ENCODE data around the gene AMDHD1.
A peak's percentile ranks its signal among the peaks of the same experiment; 100 is the strongest.

The AMDHD1 gene

DNA sequence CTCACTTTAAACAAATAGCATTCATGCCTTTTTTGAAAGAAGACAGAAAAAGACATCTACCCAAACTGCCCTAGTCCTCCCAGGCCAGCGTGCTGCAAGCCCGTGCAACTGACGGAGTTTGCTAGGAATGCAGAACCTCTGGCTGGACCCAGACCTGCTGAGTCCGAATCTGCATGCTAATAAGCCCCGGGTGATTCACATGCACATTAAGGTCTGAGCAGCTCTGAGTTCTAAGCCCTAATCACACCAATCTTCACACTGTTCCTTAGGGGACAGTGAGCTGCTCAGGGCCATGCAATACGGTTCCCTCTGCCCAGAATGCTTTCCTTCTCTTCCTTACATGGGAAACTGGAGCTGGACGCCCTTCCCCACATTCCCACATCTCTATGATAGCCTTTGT lies 27.8 kb downstream of the AMDHD1 start:
- Histone ChIP-seq H3K4me3 (ENCODE audit: low read depth, low read length) (no peak overlapping the region), H3K4me2 (ENCODE audit: low read length) (no peak overlapping the region), H4K91ac (ENCODE audit: low read depth, low read length) (no peak overlapping the region), H3K36me3 (ENCODE audit: control insufficient read depth in 1 of 2, insufficient read depth in 2 of 2, low read length in 2 of 2) (no peaks in the 10 kb centered on the region), H3K18ac (ENCODE audit: low read length) (no peak overlapping the region), H3K4me1 (ENCODE audit: control insufficient read depth in 1 of 2, insufficient read depth in 2 of 2, low read length in 2 of 2) (peaks cover 20 to 24% of the 10 kb centered on the region in 2 experiments), H2BK5ac (ENCODE audit: low read depth, low read length, poor library complexity) (no peak overlapping the region), H4K8ac (ENCODE audit: low read depth, low read length) (no peak overlapping the region), H4K12ac (ENCODE audit: low read depth, low read length) (no peak overlapping the region), H2AK5ac (ENCODE audit: low read length) (no peak overlapping the region), H3K27ac (ENCODE audit: low read depth, low read length) (peak overlapping the region; percentile 85), H3K9ac (ENCODE audit: low read length) (no peak overlapping the region), H3K79me1 (ENCODE audit: low read length) (peaks cover 13% of the 10 kb centered on the region), H3K4ac (ENCODE audit: low read depth, low read length) (no peak overlapping the region), H3K27me3 (ENCODE audit: insufficient read depth, low read length) (no peaks in the 10 kb centered on the region), H3K9me3 (ENCODE audit: insufficient read depth, low read depth, low read length) (no peaks in the 10 kb centered on the region), H3K14ac (ENCODE audit: low read length) (no peak overlapping the region), H3K23ac (ENCODE audit: low read length) (no peak overlapping the region), H2BK120ac (ENCODE audit: insufficient read depth, low read length, poor library complexity) (no peak overlapping the region), H2AFZ (ENCODE audit: insufficient read depth, low read length, poor library complexity) (no peak overlapping the region), H2BK12ac (ENCODE audit: low read length) (no peak overlapping the region), H3K79me2 (ENCODE audit: control insufficient read depth, insufficient read depth, low read length, poor library complexity) (no peaks in the 10 kb centered on the region)
- no CpG with 5 or more reads among the region's 7 CpGs for whole genome bisulfite sequencing (ENCODE audit: extremely low coverage, insufficient coverage, insufficient read length)
- DNase-seq, result peak; percentile 63 to 67

- peak overlapping the region; percentile 50 for H3K27ac ChIP-seq (ENCODE audit: low read depth, low read length)
- H3K79me2 ChIP-seq (ENCODE audit: control insufficient read depth, insufficient read depth, low read length, poor library complexity), result no peaks in the 10 kb centered on the region
- WGBS (ENCODE audit: extremely low coverage, insufficient coverage, insufficient read length), result no CpG with 5 or more reads among the region's 4 CpGs
These were observed 29.8 kb downstream of the AMDHD1 start for GRCh38 chr12:95972832-95973456.

DNA sequence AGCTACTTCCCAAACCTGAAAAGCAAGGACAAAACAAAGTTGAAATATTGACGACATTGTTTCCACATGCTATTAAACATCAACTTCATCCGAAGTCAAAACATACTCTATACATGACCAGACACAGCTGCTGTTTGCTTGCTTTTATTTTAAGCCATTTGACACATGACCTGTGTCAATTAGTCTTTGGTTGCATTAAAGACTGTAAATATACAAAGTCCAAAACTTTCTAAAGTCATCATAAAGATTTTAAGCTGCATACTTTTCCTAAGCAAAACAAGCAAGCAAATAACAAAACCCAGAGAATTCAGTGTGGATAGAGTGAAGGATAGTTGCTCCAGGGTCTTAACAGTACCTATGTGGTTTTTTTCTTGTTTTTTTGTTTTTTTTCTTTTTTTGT lies 31.2 kb downstream of the AMDHD1 start:
- Histone ChIP-seq H3K79me1 (ENCODE audit: low read length) (peaks cover 6% of the 10 kb centered on the region), H3K23ac (ENCODE audit: low read length) (no peak overlapping the region), H2BK5ac (ENCODE audit: low read depth, low read length, poor library complexity) (no peak overlapping the region), H2BK120ac (ENCODE audit: insufficient read depth, low read length, poor library complexity) (no peak overlapping the region), H3K27ac (ENCODE audit: low read depth, low read length) (no peak overlapping the region), H3K9me3 (ENCODE audit: insufficient read depth, low read depth, low read length) (no peaks in the 10 kb centered on the region), H4K91ac (ENCODE audit: low read depth, low read length) (no peak overlapping the region), H3K79me2 (ENCODE audit: control insufficient read depth, insufficient read depth, low read length, poor library complexity) (no peaks in the 10 kb centered on the region), H3K4me2 (ENCODE audit: low read length) (no peak overlapping the region), H3K4me3 (ENCODE audit: low read depth, low read length) (no peak overlapping the region), H2BK12ac (ENCODE audit: low read length) (no peak overlapping the region), H2AK5ac (ENCODE audit: low read length) (no peak overlapping the region), H2AFZ (ENCODE audit: insufficient read depth, low read length, poor library complexity) (no peak overlapping the region), H3K4me1 (ENCODE audit: control insufficient read depth in 1 of 2, insufficient read depth in 2 of 2, low read length in 2 of 2) (peaks cover 18 to 23% of the 10 kb centered on the region in 2 experiments), H3K18ac (ENCODE audit: low read length) (no peak overlapping the region), H3K36me3 (ENCODE audit: control insufficient read depth in 1 of 2, insufficient read depth in 2 of 2, low read length in 2 of 2) (no peaks in the 10 kb centered on the region), H3K14ac (ENCODE audit: low read length) (no peak overlapping the region), H3K27me3 (ENCODE audit: insufficient read depth, low read length) (no peaks in the 10 kb centered on the region), H3K4ac (ENCODE audit: low read depth, low read length) (no peak overlapping the region), H3K9ac (ENCODE audit: low read length) (no peak overlapping the region), H4K8ac (ENCODE audit: low read depth, low read length) (no peak overlapping the region), H4K12ac (ENCODE audit: low read depth, low read length) (no peak overlapping the region)
- DNase-seq, result no peak
- no CpG with 5 or more reads among the region's 2 CpGs for WGBS (ENCODE audit: extremely low coverage, insufficient coverage, insufficient read length)

More at GRCh38 chr12:95972832-95973456, 29.8 kb downstream of the AMDHD1 start:
- Histone ChIP-seq H3K27me3 (ENCODE audit: insufficient read depth, low read length) (no peaks in the 10 kb centered on the region), H3K18ac (ENCODE audit: low read length) (no peak overlapping the region), H2BK12ac (ENCODE audit: low read length) (peak overlapping the region; percentile 24), H3K79me1 (ENCODE audit: low read length) (peaks cover 8% of the 10 kb centered on the region), H2AFZ (ENCODE audit: insufficient read depth, low read length, poor library complexity) (no peak overlapping the region), H3K4me1 (ENCODE audit: control insufficient read depth in 1 of 2, insufficient read depth in 2 of 2, low read length in 2 of 2) (peaks cover 18 to 23% of the 10 kb centered on the region in 2 experiments), H4K12ac (ENCODE audit: low read depth, low read length) (no peak overlapping the region), H3K9ac (ENCODE audit: low read length) (no peak overlapping the region), H3K4me2 (ENCODE audit: low read length) (no peak overlapping the region), H4K91ac (ENCODE audit: low read depth, low read length) (peak overlapping the region; percentile 1), H3K4ac (ENCODE audit: low read depth, low read length) (no peak overlapping the region), H3K4me3 (ENCODE audit: low read depth, low read length) (no peak overlapping the region), H3K23ac (ENCODE audit: low read length) (no peak overlapping the region), H4K8ac (ENCODE audit: low read depth, low read length) (no peak overlapping the region), H3K9me3 (ENCODE audit: insufficient read depth, low read depth, low read length) (no peaks in the 10 kb centered on the region), H2AK5ac (ENCODE audit: low read length) (no peak overlapping the region), H2BK120ac (ENCODE audit: insufficient read depth, low read length, poor library complexity) (no peak overlapping the region), H2BK5ac (ENCODE audit: low read depth, low read length, poor library complexity) (no peak overlapping the region), H3K14ac (ENCODE audit: low read length) (no peak overlapping the region), H3K36me3 (ENCODE audit: control insufficient read depth in 1 of 2, insufficient read depth in 2 of 2, low read length in 2 of 2) (no peaks in the 10 kb centered on the region)
- DNase-seq, result no peak

GRCh38 chr12:95975491-95975890 lies 32.4 kb downstream of the AMDHD1 start:
- no peak overlapping the region for H3K4me2 ChIP-seq (ENCODE audit: low read length)
- H3K36me3 ChIP-seq (ENCODE audit: control insufficient read depth in 1 of 2, insufficient read depth in 2 of 2, low read length in 2 of 2), result no peaks in the 10 kb centered on the region
- no CpG with 5 or more reads among the region's 4 CpGs for WGBS (ENCODE audit: extremely low coverage, insufficient coverage, insufficient read length)

More at GRCh38 chr12:95975491-95975890, 32.4 kb downstream of the AMDHD1 start:
- Histone ChIP-seq H4K8ac (ENCODE audit: low read depth, low read length) (no peak overlapping the region), H3K14ac (ENCODE audit: low read length) (no peak overlapping the region), H2AFZ (ENCODE audit: insufficient read depth, low read length, poor library complexity) (no peak overlapping the region), H3K23ac (ENCODE audit: low read length) (no peak overlapping the region), H3K18ac (ENCODE audit: low read length) (no peak overlapping the region), H4K91ac (ENCODE audit: low read depth, low read length) (no peak overlapping the region), H3K9me3 (ENCODE audit: insufficient read depth, low read depth, low read length) (no peaks in the 10 kb centered on the region), H3K27me3 (ENCODE audit: insufficient read depth, low read length) (no peaks in the 10 kb centered on the region), H4K12ac (ENCODE audit: low read depth, low read length) (no peak overlapping the region), H3K4ac (ENCODE audit: low read depth, low read length) (no peak overlapping the region), H2AK5ac (ENCODE audit: low read length) (no peak overlapping the region), H2BK120ac (ENCODE audit: insufficient read depth, low read length, poor library complexity) (no peak overlapping the region), H3K4me1 (ENCODE audit: control insufficient read depth in 1 of 2, insufficient read depth in 2 of 2, low read length in 2 of 2) (peaks cover 18 to 20% of the 10 kb centered on the region in 2 experiments), H2BK12ac (ENCODE audit: low read length) (no peak overlapping the region), H2BK5ac (ENCODE audit: low read depth, low read length, poor library complexity) (no peak overlapping the region), H3K79me1 (ENCODE audit: low read length) (peaks cover 4% of the 10 kb centered on the region), H3K79me2 (ENCODE audit: control insufficient read depth, insufficient read depth, low read length, poor library complexity) (no peaks in the 10 kb centered on the region), H3K27ac (ENCODE audit: low read depth, low read length) (no peak overlapping the region), H3K4me3 (ENCODE audit: low read depth, low read length) (no peak overlapping the region), H3K9ac (ENCODE audit: low read length) (no peak overlapping the region)
- DNase-seq, result no peak
